HG03045 (cell line): Measurements from ENCODE around the gene RYR3.

Experiments used
- ATAC-seq: cut with Tn5 transposase; IDR thresholded peaks from one replicate; pipeline ENCODE4 v1.9.1; 2021; ENCODE audit warnings: mild to moderate bottlenecking, moderate library complexity; ENCODE audit not compliant: unreplicated experiment

The RYR3 gene

DNA sequence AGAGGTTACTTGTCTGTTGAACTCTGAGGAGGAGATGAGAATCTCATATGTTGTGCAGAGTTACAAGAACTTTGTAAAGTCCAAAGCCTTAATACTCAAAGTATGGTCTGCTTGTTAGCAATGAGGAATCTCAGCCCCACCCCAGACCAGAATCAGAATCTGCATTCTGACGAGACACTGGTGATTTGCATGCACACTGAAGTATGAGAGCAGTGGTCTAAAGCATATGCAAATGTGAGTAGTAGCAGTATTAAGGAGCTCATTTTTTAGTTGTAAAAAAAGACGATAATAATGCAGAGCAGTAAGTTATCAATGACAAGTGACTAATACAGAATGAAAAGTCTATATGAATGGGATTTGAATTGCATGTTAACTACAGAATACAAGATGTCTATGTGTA is 327.7 kb downstream of the RYR3 start:
- ATAC-seq = no peak

DNA sequence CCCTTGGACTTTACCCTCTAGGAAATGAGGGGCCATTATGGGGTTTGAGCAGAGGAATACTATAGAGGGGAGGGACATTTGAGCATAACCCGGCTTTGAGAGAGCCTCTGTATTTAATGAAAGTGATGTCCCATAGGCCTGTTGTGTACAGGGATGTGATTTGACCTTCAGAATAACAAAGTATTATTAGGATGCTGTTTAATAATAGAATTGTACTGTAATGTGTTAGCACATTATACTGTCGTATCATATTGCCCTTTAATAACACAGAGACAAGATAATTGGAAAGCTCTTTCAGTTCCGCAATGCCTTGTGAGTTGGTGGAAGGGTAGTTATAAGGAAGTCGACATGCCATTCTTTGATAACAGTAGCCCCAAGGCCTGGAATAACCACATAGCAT is 328.3 kb downstream of the RYR3 start:
- no peak for ATAC-seq

DNA sequence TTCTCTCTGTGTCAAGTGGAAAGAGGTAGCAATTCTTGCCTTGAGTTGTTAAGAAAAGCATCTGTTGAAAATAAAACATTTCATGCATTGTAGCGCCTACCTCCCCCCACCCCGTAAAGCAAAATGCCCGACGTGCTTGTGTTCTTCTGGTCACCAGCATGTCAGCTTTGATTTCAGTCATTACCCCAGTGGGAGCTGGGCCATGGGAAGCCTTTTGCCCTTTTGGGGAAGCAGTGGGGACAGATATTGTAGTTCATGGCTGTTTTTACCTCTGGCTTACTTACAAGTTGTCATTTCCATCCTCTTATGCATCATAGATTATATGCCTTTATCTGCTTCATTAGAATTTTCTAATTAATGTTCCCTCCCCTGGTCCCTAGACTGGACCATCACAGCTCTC is 328.7 kb downstream of the RYR3 start:
- no peak for ATAC-seq

DNA sequence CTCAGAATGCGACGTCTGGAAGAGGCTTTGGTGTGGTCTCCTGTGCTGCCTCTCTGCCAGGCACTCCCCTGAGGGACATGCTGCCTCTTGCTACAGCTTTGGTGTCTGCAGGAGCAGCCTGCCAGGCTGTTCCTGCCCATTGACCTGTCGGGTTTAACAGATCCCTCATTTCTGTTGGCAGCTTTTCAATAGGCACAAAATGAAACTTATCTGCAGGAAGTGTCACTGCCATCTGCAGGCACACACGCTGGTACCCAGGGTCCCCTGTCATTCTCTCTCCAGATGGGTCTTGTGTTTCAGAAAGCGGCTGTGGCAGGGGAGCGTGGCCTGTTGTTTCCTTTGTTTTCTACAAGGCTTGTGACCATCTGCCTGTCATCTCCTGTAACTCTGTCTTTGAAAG is 329.2 kb downstream of the RYR3 start:
- ATAC-seq = no peak

- no peak for ATAC-seq
Measured at GRCh38 chr15:33641069-33641468, 330.3 kb downstream of the RYR3 start.

GRCh38 chr15:33644304-33644703 is 333.5 kb downstream of the RYR3 start:
- no peak for ATAC-seq

GRCh38 chr15:33646744-33647143 is 336.0 kb downstream of the RYR3 start:
- ATAC-seq = no peak

GRCh38 chr15:33649217-33649933 is 338.6 kb downstream of the RYR3 start:
- no peak for ATAC-seq

GRCh38 chr15:33654860-33655259 is 344.1 kb downstream of the RYR3 start:
- ATAC-seq = no peak

- ATAC-seq = no peak
Measured at GRCh38 chr15:33655488-33655887, 344.7 kb downstream of the RYR3 start.

- no peak for ATAC-seq
Measured at GRCh38 chr15:33656168-33656567, 345.4 kb downstream of the RYR3 start.

GRCh38 chr15:33660151-33660550 is 349.4 kb downstream of the RYR3 start:
- ATAC-seq = no peak

DNA sequence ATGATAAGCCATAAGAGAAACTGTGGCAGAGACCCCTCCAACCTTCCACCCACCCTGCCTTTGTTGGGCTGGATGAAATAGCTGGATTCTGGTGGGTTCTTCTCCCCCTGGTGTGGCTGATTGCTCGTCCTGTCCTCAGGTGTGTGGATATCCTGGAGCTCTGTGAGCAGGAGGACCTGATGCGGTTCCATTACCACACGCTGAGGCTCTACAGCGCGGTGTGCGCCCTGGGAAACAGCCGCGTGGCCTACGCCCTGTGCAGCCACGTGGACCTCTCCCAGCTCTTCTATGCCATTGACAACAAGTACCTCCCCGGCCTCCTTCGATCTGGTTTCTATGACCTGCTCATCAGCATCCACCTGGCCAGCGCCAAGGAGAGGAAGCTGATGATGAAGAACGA is 351.2 kb downstream of the RYR3 start:
- ATAC-seq = no peak

GRCh38 chr15:33664947-33665346 is 354.2 kb downstream of the RYR3 start:
- no peak for ATAC-seq

DNA sequence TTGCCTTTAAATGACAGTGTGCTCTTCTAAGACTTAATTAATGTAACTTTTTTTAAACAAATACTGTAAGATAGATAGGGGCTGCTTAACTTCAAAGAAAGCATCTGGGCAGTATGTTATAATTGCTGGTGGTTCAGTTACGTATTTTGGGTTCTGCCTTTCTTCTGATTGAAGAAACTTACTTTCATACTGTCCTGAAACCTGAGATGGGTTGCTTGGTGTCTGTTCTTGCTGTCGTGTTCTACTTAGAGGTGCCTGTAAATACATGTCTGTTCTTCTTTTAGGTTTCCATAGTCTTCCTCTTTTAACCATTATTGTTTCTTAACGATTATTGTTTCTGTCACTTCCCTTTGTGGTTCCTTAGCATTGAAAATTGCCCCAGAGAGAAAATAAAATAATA is 359.8 kb downstream of the RYR3 start:
- no peak for ATAC-seq

DNA sequence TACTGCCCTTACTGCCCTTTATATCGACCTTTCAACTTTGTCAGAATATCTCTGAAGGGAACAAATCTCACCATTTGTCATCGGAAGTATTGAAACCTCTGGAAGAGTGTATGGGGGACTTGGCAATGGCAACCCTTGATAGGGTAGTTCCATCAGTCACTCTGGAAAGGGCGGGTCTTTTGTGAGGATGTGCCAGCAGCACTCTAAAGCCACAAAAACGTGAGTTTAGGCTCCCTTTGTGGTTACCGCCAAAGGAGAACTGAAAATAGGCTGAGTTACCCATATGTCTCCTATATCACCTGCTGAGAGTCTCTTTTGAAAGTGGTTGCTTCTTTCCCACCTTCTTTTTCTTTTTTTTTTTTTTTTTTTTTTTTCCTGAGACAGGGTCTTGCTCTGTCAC is 360.7 kb downstream of the RYR3 start:
- no peak for ATAC-seq

GRCh38 chr15:33675246-33675645 is 364.5 kb downstream of the RYR3 start:
- no peak for ATAC-seq

DNA sequence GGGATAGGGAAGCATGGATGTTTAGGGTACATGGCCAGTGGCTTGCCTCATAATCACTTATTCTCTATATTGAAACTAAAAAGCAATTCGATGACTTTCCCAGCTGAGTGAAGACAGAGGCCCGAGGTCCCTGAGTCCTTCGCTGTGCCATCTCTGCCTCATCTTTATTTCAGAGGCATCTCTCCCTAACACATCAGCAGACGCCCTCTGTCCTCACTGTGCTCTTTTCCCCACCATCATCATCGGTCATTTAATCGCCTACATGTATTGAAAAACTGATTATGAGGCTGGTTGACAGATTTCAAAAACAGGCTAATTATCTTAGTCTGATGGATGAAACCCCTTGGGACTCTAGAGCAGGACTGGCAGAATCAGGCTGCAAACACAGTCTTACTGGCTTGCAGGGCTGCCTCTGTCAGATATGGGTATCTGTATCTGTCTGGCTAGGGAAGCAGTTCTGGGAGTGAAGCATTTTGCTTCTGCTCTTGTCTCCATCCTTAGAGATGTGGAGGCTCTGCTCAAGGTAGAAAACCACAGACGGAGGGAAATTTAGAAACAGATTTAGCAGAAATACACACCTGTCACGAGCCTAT is 366.6 kb downstream of the RYR3 start:
- ATAC-seq = no peak

GRCh38 chr15:33678176-33678575 is 367.4 kb downstream of the RYR3 start:
- no peak for ATAC-seq

GRCh38 chr15:33678602-33679001 is 367.8 kb downstream of the RYR3 start:
- no peak for ATAC-seq

DNA sequence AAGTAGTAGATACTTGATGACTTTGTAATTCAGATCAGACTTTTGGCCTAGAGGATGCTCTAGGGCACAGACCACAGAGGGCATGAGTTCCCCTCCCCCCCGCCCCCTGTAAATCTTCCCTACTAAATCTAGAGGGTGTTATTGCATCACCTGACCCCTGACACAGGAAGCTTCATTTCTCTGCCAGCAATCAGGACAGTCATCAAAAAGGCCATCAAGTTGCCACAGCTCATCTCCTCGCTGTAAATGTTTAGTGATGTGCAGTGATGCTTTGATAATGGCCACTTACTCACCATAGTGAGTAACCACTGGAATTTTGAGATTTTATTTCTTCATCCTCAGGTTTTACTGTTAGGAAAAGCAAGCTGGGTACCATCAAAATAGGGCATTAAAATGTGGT is 368.3 kb downstream of the RYR3 start:
- ATAC-seq = no peak

- ATAC-seq = no peak
Measured at GRCh38 chr15:33680336-33680735, 369.6 kb downstream of the RYR3 start.
